ENCODE data around the gene ITCH.
"Not testable (repeated sequence)": the region's sequence is repeated elsewhere in the genome, so short reads cannot be mapped to it uniquely, and the experiment has no call there.

Gene ITCH

GRCh38 chr20:34324541-34324940 lies 38.5 kb upstream of the ITCH start:
- Histone ChIP-seq H3K27me3 (ENCODE audit: low read length) (no peaks in the 10 kb centered on the region), H3K4me3 (ENCODE audit: insufficient read depth, low read length, poor library complexity, severe bottlenecking) (no peak overlapping the region), H3K27ac (ENCODE audit: low read depth, low read length) (no peak overlapping the region), H3K4me2 (ENCODE audit: low read depth, low read length, poor library complexity, severe bottlenecking) (no peak overlapping the region), H3K79me2 (ENCODE audit: insufficient read depth, low read length) (no peaks in the 10 kb centered on the region), H3K9me3 (ENCODE audit: insufficient read depth, low read length) (no peaks in the 10 kb centered on the region), H3K9me2 (replicated peaks; ENCODE audit: insufficient read depth, low read length) (no peaks in the 10 kb centered on the region), H2AFZ (ENCODE audit: low read depth, low read length, severe bottlenecking) (no peak overlapping the region), H3K36me3 (ENCODE audit: low read length) (no peaks in the 10 kb centered on the region), H3K9ac (ENCODE audit: low read length) (no peak overlapping the region), H4K20me1 (ENCODE audit: low read depth, low read length) (no peaks in the 10 kb centered on the region), H3F3A (ENCODE audit: insufficient read depth) (no peaks in the 10 kb centered on the region)
- no peak for TF ChIP-seq CTCF (IDR thresholded peaks at IDR 0.05; ENCODE audit: insufficient read depth, low read length, poor library complexity, severe bottlenecking)
- no peak for TF ChIP-seq EZH2phosphoT487 (conservative IDR thresholded peaks at IDR 0.05; ENCODE audit: low read length)

- H3F3A ChIP-seq (ENCODE audit: insufficient read depth); H3K27me3 ChIP-seq (ENCODE audit: low read length); H3K36me3 ChIP-seq (ENCODE audit: low read length); H3K27ac ChIP-seq (ENCODE audit: low read depth, low read length); H3K9me2 ChIP-seq (replicated peaks; ENCODE audit: insufficient read depth, low read length); H3K4me3 ChIP-seq (ENCODE audit: insufficient read depth, low read length, poor library complexity, severe bottlenecking); H4K20me1 ChIP-seq (ENCODE audit: low read depth, low read length); H2AFZ ChIP-seq (ENCODE audit: low read depth, low read length, severe bottlenecking); H3K4me2 ChIP-seq (ENCODE audit: low read depth, low read length, poor library complexity, severe bottlenecking); H3K9ac ChIP-seq (ENCODE audit: low read length); H3K79me2 ChIP-seq (ENCODE audit: insufficient read depth, low read length); H3K9me3 ChIP-seq (ENCODE audit: insufficient read depth, low read length): not testable (repeated sequence)
Observed at GRCh38 chr20:34328207-34328606, 34.9 kb upstream of the ITCH start.

- H3K27ac ChIP-seq (ENCODE audit: low read depth, low read length) = no peak overlapping the region
- H3K9me2 ChIP-seq (replicated peaks; ENCODE audit: insufficient read depth, low read length) = no peaks in the 10 kb centered on the region
- no peaks in the 10 kb centered on the region for H3K27me3 ChIP-seq (ENCODE audit: low read length)
- no peaks in the 10 kb centered on the region for H3K36me3 ChIP-seq (ENCODE audit: low read length)
- no peak for TF ChIP-seq EZH2phosphoT487 (conservative IDR thresholded peaks at IDR 0.05; ENCODE audit: low read length)
- TF ChIP-seq CTCF (IDR thresholded peaks at IDR 0.05; ENCODE audit: insufficient read depth, low read length, poor library complexity, severe bottlenecking) = no peak
- no peaks in the 10 kb centered on the region for H3K79me2 ChIP-seq (ENCODE audit: insufficient read depth, low read length)
- H2AFZ ChIP-seq (ENCODE audit: low read depth, low read length, severe bottlenecking) = no peak overlapping the region
- H3K4me2 ChIP-seq (ENCODE audit: low read depth, low read length, poor library complexity, severe bottlenecking) = no peak overlapping the region
- no peaks in the 10 kb centered on the region for H3F3A ChIP-seq (ENCODE audit: insufficient read depth)
- no peak overlapping the region for H3K9ac ChIP-seq (ENCODE audit: low read length)
- no peak overlapping the region for H3K4me3 ChIP-seq (ENCODE audit: insufficient read depth, low read length, poor library complexity, severe bottlenecking)
- H4K20me1 ChIP-seq (ENCODE audit: low read depth, low read length) = no peaks in the 10 kb centered on the region
- no peaks in the 10 kb centered on the region for H3K9me3 ChIP-seq (ENCODE audit: insufficient read depth, low read length)
Observed at GRCh38 chr20:34328928-34329677, 34.0 kb upstream of the ITCH start.

- H3K4me2 ChIP-seq (ENCODE audit: low read depth, low read length, poor library complexity, severe bottlenecking); H3F3A ChIP-seq (ENCODE audit: insufficient read depth); H2AFZ ChIP-seq (ENCODE audit: low read depth, low read length, severe bottlenecking); H3K27me3 ChIP-seq (ENCODE audit: low read length); H3K27ac ChIP-seq (ENCODE audit: low read depth, low read length); H3K9ac ChIP-seq (ENCODE audit: low read length); H3K79me2 ChIP-seq (ENCODE audit: insufficient read depth, low read length); H3K4me3 ChIP-seq (ENCODE audit: insufficient read depth, low read length, poor library complexity, severe bottlenecking); H3K9me3 ChIP-seq (ENCODE audit: insufficient read depth, low read length); H3K9me2 ChIP-seq (replicated peaks; ENCODE audit: insufficient read depth, low read length); H4K20me1 ChIP-seq (ENCODE audit: low read depth, low read length); H3K36me3 ChIP-seq (ENCODE audit: low read length): not testable (repeated sequence)
Observed at GRCh38 chr20:34330861-34331544, 32.1 kb upstream of the ITCH start.
